ENCODE results near the gene DNAJC15.
A peak's percentile ranks its signal among the peaks of the same experiment; 100 is the strongest.
"Not testable (repeated sequence)": the region's sequence is repeated elsewhere in the genome, so short reads cannot be mapped to it uniquely, and the experiment has no call there.

Gene DNAJC15

DNA sequence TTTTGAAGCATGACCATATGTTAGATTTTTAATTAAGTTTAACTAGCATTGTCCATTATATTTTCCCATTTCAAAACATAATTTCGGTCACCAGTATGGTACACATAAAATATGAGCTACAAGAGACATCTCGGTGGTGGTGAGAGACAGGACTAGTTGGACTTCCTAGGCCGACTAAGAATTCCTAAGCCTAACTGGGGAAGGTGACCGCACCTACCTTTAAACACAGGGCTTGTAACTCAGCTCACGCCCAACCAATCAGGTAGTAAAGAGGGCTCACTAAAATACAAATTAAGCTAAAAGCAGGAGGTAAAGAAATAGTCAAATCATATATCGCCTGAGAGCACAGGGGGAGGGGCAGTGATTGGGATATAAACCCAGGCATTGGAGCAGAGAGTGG, 22.9 kb downstream of the DNAJC15 start:
- DNase-seq, result no peak

DNA sequence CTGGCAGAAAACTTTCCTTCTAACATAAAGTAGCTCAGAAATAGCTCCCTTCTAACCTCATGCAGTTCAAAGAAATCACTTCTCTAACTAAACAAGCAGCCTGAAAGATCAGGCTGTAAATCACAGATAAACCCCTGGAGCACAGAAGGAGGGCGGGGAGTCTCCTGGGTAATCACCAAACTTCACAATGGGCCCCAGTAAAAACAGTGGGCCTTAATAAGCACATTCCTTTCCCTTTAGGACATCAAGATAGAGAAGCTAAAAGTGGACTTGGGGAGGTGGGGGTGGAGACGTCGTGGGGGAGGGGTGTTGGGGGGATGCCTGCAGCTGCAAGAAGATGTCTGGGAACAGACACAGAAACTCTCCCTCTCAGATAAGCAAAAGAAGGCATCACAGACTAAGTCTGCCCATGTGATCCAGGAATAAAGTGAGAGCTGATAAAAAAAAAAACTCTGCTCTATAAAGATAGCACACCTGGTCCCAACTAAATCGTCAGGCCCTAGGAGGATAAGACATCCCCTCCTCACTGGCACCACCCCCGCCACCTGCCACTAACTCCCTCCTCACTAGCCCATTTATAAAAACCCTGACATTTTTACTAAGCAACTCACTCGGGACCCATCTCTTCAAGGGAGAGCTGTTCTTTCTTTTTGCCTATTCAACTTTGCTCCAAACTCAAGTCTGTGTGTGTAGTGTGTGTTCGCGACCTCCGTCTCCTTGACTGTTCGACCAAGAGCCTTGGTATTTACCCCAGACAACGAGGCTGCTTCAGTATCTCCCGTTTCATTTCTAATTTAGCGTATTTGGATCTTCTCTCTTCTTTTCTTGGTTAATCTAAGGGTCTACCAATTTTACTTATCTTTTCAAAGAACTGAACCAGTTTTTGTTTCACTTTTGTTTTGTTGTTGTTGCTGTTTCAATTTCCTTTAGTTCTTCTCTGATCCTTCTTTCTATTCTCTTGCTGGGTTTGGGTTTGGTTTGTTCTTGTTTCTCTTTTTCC, 31.7 kb downstream of the DNAJC15 start:
- peak in 1 of 2 experiments; percentile 30 for DNase-seq

DNA sequence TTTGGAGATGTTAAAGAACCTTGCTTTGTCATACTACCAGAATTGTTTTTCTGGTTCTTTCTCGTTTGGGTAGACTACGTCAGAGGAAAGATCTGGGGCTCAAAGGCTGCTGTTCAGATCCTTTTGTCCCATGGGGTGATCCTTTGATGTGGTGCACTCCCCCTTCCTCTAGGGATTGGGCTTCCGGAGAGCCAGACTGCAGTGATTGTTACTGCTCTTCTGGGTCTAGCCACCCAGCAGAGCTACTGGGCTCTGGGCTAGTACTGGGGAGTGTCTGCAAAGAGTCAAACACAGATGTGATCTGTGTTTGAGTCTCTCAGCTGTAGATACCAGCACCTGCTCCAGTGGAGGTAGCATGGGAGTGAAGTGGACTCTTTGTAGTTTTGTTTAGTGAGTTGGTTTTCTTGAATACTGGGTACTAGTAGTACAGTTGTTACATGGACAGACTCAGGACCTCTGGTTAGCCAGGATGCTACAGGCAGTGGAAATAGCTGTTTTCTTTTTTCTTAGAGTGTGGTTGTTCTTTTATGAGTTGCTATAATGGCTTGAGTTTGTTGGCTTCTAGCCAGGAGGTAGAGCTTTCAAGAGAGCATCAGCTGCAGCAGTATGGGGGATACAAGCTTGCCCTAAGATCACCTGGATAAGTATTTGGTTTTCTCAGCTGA, 34.4 kb downstream of the DNAJC15 start:
- no peak for DNase-seq

DNA sequence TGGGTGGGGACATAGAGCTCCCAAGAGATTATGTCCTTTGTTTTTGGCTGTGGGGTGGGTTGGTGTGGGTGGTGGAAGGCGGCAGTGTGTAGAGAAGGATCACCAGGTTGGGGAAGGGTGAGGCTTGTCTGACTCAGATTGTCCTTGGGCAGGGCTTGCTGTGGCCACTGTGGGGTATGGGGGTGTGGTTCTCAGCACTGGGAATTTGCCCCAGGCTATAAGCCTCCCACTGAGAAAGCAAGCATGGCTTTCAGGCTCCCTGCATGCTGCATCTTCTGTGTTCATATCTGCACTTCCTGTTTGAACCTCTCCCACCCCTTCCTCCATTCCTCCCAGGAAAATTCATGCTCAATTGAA, 34.9 kb downstream of the DNAJC15 start:
- DNase-seq, result peak; percentile 44 to 55

DNA sequence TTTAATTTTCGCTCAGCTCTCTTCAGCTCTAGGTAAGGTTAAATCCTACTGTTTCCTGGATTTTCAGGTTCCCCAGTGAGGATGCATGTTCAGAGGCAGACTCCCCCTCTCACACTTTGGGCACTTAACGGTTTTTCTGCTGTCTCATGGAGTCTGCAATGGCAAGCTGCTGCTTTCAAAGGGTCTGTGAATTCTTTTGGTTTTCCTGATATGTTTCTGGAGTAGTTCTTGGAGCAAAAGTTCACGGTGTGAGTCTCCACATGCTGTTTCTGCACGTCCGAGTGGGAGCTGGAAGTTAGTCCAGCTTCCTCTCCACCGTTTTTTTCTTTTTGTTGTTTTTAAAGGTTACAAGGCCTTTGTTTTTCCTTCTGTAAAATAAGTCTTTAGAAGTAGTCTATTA, 35.4 kb downstream of the DNAJC15 start:
- DNase-seq, result no peak

DNA sequence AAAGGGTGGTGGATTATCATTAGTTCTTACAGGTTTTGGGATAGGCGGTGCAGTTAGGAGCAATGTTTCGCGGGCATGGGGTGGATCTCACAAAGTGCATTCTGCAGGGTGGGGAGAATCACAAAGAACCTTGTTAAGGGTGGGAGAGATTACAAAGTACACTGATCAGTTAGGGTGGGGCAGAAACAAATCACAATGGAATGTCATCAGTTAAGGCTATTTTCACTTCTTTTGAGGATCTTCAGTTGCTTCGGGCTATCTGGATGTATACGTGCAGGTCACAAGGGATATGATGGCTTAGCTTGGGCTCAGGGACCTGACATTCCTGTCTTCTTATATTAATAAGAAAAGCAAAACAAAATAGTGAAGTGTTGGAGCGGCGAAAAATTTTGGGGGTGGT, 36.4 kb downstream of the DNAJC15 start:
- not testable (repeated sequence) for DNase-seq

DNA sequence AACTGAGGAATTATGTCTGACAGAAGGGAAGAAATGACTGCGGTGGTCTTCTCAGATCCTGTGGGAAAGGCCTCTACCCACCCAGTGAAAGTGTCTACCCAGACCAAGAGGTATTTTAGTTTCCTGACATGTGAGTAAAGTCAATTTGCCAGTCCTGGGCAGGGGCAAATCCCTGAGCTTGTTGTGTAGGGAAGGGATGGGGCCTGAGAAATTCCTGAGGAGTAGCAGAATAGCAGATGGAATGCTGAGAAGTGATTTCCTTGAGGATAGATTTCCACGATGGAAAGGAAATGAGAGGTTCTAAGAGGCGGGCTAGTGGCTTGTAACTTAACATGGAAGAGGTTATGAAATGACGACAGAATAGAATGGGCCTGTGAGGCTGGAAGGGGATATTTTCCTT, 37.4 kb downstream of the DNAJC15 start:
- DNase-seq, result not testable (repeated sequence)

DNA sequence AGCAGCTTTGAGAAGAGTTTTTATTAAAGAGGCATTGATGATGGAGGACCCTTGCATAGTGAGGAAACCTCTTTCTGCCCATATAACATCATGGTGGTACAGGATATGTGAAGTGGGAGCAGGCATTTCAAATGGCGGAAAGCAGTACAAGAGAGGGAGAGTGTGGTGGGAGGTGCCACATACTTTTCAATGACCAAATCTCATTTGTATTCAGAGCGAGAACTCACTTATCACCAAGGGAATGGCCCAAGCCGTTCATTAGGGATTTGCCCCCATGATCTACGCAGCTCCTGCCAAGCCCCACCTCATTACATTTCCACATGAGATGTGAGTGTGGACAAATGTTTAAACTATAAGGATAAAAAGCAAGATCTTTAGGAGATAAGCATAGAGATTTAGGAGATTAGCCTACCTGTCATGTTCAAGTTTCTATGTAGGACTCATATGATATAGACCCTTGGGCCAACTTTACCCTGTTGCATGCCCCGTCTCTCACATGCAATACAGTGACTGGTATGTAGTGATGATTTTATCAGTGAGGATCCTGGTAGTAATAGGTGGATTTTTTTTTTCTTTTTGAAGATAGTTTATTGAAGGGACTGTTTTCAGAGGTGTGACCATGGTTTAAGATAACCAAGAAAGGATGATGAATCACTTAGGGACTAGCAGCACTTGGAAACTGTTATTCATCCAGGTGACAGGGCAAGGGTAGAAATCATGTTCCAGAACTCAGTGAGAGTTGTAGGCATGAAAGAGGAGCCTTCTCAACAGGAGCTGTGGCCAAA, 38.3 kb downstream of the DNAJC15 start:
- DNase-seq, result no peak

DNA sequence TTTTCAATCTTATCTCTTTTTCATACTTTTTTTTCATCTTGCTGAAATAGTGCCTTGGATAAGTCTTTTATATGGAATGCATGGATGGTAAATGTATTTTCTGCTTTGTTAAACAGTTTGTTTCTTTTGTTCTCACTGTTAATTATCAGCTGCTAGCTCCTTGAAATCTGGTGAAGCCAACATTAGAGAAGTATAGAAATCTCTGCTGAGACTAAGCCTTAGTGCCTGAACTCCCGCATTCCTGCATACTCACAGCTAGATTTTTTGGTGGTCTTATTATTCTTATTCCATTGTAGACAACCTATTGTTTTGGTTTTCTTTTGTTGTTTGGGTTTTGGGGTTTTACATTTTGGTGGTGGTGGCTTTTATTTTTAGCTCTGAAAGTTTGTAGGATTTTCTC, 48.4 kb downstream of the DNAJC15 start:
- DNase-seq, result no peak

DNA sequence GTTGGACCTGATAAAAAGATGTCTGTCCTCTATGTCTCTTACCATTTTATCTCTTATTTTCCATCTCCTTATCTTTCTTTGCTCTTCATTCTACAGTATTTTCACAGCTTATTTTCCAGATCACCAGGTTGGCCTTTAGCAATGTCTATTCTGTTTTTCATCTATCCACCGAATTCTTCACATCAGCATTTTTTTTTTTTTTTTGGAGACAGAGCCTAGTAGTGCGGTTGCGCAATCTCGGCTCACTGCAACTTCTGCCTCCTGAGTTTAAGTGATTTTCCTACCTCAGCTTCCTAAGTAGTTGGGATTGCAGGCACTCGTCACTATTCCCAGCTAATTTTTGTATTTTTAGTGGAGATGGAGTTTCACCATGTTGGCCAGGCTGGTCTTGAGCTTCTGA, 49.0 kb downstream of the DNAJC15 start:
- no peak for DNase-seq

DNA sequence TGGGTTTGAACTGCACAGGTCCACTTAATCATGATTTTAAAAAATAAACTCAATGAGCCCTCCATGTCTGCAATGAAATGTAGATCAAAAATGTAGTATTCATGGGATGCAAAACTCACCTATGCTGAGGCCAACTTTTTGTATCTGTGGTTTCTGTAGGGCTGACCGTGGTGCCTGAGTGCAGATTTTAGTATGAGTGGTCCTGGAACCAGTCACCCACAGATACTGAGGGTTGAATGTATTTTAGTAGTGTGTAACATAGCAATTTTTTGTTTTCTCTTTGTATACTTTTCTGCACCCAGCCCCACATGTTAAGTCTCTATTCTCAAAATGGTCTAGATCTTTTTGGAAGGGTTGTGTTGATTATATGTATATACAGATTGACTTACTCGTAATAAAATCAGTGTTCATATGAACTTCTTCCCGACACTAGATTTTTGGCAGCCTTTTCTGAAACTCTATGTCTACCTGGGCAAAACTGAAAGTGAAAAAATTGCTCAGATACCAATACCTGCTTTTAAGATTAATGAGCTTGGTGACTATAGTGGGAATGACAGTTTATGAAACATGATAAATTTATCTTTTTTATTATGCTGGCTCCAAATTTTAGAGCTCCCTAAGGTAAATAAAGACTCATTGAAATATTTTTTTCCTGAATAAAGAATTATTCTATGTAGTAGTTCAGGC, 51.6 kb downstream of the DNAJC15 start:
- DNase-seq, result no peak

DNA sequence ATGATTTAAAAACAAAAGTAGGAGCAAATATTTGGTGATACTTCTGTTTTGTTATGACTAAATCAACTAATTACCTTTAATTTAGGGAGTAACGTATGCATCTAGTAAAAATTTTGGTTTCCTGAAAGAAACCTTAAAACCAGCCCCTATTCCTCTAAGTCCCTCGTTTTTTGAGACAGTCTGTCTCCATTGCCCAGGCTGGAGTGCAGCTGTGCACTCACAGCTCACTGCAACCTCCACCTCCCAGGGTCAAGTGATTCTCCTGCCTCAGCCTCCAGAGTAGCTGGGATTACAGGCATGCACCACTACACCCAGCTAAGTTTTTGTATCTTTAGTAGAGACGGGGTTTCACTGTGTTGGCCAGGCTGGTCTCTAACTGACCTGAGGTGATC, 52.1 kb downstream of the DNAJC15 start:
- not testable (repeated sequence) for DNase-seq

DNA sequence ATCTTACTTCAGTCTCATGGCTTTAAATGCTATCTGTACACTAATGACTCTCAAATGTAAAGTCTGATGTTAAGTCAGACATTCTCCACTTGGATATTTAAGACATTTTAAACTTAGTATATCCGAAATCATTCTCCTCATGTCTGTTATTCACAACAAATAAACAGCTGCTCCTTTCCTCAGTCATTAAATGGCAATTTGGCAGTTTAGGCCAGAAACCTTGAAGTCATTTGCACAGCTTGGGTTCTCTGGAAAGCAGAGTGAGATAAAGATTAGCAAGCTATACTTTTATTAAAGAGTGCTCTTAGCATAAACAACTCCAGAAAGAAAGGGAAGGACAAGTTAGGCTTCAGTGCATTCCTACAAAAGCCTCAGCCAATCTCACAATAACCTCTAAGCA, 53.7 kb downstream of the DNAJC15 start:
- no peak for DNase-seq

DNA sequence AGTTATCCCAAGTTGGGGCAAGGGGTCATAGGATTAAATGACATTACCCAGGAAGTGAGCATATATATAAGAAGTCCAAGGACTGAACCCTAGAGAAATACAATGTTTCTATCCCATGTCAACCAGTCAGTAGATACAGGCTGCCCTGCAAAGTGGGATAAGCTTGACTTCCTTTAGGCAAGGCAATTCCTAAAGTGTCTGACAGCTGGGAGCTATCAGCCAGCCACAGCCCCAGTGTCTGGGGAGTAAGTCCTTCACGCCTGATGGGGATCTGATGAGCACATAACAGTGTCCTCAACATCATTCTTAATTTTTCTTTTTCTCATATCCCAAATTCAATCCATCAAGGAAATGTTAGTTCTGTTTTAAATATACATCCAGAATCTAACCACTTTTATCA, 54.1 kb downstream of the DNAJC15 start:
- DNase-seq, result no peak

DNA sequence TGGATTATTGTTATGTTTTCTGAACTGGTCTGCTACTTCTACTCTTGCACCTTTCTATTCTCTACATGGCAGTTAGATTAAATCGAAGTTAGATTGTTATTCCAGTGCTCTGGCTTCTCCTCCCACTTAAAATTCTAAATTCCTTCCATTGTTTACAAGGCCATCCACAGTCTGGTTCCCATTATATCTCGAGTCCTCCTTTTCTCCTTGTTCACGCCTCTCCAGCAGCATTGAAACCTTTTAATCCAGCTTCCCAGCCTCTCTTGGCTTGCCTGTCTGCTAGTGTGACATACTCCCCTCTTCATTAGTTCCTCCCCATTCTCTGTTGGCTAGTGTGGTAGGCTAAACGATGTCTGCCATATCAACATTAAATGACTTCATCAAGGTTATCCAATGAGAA, 54.5 kb downstream of the DNAJC15 start:
- DNase-seq, result no peak

DNA sequence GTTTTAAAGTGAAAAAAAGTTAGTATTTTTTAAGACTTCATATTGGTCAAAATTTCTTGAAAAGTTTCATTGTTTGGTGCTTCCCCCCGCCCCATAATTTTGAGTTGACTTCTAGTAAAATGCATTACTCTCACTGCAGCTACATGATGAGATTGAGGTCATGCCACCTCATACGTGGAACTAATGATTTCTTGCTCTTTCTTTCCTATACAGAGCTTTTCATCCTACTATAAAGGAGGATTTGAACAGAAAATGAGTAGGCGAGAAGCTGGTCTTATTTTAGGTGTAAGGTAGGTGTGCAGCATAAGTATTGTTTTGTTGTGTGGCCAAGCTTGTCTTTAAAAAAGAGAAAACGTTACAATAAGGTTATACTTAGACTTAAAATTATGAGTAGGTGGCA, 55.0 kb downstream of the DNAJC15 start:
- no peak for DNase-seq

DNA sequence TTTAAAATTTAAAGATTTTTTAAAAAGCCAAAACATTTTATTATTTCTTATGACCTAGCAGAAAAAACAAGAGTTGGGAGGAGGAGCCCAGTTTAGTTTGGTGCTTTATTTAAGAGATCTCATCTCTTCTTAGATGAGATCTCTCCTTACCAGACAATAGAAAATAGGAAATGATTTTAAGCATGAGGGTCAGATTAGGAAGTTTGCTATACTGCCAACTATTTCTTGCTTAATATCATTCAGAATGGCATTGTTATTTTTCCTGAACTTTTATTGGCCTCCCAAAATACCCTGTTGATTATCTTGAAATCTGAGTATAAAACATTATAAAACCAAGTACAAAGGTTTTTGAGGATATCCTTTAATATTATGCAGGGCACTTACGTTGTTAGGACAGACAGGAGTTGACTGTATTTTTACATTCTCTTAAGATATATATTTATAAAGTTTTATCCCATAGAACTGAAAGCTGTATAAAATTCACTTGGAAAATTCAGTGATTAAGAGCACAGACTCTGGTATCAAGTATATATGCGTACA, 56.1 kb downstream of the DNAJC15 start:
- DNase-seq, result no peak

DNA sequence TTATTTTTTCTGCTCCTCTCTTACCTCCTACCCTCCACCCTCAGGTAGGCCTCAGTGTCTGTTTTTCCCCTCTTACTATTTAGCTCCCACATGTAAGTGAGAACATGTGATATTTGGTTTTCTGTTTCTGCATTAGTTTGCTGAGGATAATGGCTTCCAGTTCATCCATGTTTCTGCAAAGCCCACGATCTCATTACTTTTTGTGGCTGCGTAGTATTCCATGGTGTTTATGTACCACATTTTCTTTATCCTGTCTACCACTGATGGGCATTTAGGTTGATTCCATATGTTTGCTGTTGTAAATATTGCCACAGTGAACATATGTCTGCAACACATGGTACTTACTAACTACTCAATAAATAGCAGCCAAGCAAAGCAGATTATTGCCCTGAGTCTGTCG, 56.8 kb downstream of the DNAJC15 start:
- DNase-seq, result no peak

DNA sequence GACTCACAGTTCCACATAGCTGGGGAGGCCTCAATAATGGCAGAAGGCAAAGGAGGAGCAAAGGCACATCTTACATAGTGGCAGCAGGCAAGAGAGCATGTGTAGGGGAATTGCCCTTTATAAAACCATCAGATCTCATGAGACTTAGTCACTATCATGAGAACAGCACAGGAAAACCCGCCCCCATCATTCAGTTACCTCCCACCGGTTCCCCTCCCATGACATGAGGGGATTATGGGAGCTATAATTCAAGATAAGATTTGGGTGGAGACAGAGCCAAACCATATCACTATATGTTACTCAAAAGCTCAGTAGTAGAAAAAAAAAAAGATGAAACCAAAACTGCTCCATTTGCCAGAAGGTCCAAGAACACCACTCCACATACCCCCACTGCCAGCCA, 58.5 kb downstream of the DNAJC15 start:
- DNase-seq, result no peak

DNA sequence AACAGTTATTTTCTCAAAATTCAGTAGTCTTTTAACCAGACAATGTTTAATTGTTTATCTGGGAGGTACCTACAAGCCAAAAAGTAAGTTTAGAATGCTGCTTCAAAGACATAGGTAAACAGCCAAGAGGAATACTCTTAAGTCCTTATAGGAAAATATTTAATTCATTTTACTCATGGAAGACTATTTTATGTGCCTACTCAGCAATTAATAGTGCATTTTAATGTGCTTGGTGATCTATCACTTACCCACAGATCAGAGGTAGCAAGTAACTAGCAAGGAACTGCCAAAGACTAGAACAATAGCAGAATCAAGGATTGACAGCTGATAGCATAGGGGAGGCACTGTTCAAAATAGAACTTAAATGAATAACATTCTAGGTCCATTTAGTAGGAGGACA, 60.4 kb downstream of the DNAJC15 start:
- DNase-seq, result no peak

DNA sequence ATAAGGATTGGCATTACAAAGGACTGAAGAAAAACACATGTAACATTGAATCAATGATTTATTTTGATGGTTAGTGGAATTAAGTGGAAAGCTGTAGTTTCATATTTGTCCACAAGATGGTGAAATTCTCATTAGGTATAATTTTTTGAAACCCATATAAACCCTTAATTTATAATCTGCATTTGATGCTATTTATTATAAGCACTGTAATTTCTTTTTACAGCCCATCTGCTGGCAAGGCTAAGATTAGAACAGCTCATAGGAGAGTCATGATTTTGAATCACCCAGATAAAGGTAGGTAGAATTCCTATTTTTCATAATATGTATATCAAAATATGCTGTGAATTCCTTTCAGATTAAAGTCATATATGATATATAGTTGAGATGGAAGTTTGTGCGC, 62.2 kb downstream of the DNAJC15 start:
- no peak for DNase-seq

DNA sequence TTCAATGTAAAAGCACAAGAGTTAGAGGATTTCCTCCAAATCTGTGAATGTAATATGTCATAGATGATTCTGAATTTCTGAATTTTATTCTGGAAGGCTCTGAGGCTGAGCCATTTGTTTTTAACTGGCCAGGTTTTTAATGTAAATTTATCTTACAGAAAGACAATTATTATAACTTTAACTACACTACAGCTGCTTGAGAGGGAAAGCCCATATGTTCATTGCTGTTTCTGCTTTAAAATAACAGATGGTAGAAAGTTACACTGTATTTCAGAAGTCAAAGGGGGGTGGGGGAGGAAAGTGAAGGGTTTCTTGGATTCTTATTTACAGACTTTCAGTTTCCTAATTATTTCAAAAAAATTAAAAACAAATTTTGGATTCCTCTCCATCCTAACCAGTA, 62.8 kb downstream of the DNAJC15 start:
- no peak for DNase-seq

DNA sequence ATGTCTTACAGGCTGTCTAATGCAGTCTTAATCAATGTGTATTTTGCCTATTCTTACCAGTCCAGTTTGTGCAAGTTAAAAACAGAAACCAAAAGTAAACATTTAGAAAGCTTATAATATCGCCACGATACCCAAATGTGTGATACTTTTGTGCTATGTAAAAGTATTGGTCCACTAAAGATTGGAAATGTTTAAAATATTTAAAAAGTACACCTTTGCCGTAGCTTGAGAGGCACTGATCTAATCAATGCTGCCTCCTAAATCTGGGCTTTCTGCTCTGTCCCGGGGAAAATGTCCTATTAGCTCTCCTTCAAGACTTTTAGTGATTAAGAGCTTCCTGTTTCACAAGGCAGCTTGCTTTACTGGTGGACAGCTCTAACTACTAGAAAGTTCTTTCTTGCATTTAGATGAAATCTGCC, 64.7 kb downstream of the DNAJC15 start:
- no peak for DNase-seq

Measured in activated T-cell treated with anti-CD3 and anti-CD28 coated beads, Interleukin-2, amount 50 U/mL, for 48 hours (primary cell).